Measurements from ENCODE around the gene PRDM7.

PRDM7 gene

DNA sequence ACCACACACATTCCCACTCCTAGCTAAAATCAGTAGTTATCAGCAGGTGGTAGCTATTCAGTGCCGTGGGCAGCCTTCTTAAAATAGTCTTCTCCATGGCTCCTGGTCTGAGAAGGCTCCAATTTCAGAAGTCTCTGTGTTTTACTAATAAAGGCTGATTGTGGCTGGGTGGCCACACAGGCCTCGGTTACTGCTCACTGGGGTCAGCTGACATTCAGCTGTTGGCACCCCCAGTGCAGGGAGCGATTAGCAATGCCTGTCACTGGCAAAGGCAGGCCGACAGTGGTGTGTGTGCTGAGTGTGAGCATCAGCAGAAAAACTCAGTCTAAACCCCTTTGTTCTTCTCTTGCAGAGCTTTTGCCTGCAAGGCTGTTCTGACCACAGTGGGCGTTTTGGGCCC lies 41.2 kb downstream of the PRDM7 start:
- DNase-seq (ENCODE audit: low read depth), result no peak

DNA sequence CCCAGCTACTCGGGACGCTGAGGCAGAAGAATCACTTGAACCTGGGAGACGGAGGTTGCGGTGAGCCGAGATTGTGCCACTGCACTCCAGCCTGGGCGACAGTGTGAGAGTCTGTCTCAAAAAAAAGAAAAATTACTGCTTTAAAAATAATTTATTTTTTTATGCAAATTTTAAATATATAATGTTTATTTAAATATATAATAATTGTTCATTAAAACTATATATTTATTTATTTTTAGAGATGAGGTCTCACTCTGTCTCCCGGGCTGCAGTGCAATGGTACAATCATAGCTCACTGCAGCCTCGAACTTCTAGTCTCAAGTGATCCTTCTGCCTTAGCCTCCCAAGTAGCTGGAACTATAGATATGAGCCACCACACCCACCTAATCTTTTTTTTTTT lies 42.6 kb downstream of the PRDM7 start:
- no peak for DNase-seq (ENCODE audit: low read depth)

DNA sequence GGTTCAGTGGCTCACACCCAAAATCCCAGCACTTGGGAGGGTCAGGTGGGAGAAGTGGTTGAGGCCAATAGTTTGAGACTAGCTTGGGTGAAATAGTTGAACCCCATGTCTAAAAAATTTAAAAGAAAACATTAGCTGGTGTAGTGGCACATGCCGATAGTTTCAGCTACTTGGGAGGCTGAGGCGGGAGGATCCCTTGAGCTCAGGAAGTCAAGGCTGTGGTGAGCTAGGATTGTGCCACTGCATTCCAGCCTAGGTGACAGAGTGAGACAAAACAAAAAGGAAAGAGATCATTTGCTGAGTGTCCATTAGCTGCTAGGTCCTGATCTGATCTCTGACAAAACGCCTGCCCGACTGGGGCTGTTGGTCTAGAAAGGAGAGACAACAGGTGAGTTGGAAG lies 43.7 kb downstream of the PRDM7 start:
- DNase-seq (ENCODE audit: low read depth), result no peak

DNA sequence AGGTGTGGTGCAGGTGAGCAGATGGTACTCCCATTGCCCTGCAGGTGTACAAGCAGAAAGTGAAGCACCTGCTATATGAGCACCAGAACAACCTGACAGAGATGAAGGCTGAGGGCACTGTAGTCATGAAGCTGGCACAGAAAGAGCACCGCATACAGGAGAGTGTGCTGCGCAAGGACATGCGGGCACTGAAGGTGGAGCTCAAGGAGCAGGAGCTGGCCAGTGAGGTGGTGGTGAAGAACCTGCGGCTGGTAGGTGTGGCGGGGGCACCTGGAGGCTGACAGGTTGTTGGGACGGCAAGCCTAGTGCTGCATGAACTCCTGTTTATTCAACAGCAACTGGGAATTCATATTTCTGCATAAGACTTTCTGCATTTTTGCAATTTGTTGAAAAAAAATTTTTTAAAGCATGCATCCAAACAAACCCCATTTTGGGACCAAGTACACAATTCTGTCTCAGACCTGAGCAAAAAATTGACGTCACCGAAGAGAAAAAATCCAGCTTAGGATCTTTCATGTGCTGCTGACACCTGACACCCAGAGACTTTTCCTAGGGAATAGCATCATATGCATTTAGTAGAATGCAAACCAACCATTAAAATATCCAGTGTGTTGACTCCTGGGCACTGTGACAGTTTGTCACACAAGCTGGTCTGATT lies 44.3 kb downstream of the PRDM7 start:
- no peak for DNase-seq (ENCODE audit: low read depth)

DNA sequence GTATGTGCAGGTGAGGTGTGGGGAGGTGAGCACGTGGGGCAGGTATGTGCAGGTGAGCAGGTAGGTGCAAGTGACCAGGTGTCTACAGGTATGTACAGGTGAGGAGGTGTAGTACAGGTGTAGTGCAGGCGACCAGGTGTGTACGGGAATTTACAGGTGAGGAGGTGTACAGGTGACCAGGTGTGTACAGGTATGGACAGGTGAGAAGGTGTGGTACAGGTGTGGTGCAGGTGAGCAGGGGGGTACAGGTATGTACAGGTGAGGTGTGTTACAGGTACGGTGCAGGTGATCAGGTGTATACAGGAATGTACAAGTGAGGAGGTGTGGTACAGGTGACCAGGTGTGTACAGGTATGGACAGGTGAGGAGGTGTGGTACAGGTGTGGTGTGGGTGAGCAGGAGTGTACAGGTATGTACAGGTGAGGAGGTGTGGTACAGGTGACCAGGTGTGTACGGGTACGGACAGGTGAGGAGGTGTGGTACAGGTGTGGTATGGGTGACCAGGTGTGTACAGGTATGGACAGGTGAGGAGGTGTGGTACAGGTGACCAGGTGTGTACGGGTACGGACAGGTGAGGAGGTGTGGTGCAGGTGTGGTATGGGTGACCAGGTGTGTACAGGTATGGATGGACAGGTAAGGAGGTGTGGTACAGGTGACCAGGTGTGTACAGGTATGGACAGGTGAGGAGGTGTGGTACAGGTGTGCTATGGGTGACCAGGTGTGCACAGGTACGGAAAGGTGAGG lies 45.0 kb downstream of the PRDM7 start:
- DNase-seq (ENCODE audit: low read depth), result no peak

DNA sequence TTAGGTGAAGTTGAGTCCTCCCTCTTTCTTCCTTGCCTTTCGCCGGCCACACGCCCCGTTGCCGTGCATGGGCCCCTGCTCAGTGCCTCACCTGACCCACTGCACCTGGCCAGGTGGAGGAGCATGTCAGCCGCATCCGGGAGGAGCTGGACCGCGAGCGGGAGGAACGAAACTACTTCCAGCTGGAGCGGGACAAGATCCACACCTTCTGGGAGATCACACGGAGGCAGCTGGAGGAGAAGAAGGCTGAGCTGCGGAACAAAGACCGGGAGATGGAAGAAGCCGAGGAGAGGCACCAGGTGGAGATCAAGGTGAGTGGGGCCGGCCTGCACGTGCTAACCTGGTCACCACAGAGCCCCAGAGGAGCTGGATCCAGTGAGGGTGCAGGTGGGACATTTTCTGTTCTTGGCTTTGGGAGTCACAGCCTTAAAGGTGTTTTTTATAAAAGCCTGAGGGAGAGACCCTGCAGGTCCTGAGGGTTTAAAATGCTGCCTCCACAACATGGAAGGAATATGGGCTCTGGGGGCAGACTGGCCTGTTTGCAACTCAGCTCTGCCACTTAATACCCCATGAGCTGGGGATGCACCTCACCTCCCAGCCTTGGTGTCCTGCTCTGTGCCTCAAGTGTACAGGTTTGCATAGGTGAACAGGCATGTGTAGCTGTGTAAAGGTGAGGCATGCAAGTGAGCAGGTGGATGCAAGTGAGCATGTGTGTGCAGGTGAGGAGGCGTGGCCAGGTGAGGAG lies 45.8 kb downstream of the PRDM7 start:
- no peak for DNase-seq (ENCODE audit: low read depth)

DNA sequence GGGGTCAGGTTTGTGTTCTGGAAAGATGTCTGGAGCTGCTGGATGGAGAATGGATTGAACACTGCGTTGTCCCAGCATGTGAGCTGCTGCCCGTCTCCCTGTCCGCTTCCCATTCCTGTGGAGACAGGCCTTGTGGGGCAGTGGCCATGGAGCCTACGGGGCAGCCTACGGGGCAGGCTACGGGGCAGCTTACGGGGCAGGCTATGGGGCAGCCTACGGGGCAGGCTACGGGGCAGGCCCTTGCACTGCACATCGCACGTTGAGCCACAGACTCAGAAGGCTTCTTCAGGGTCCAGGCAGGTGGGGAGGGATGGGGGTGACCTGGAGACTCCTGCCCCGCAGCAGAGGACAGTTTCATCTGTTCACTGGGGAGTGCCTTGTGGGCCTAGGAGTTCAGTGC lies 48.1 kb downstream of the PRDM7 start:
- DNase-seq (ENCODE audit: low read depth), result no peak

DNA sequence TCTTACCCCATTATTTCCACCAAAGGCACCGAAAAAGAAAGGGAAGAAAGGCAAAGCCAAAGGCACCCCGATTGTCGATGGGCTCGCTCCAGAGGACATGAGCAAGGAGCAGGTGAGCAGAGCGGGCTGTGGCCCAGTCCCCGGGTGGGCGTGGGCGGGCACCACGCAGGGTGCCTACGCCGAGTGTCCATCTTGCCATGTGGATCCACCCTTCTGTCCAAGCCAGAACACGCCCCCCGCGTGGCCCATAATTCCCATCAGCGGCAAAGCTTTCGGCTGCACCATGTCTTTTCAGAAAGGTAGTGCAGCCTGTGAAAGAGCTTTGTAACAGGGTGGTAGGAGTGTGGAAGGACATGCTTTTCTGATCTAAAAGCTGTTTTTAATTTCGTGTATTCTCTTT lies 49.5 kb downstream of the PRDM7 start:
- DNase-seq (ENCODE audit: low read depth), result no peak

DNA sequence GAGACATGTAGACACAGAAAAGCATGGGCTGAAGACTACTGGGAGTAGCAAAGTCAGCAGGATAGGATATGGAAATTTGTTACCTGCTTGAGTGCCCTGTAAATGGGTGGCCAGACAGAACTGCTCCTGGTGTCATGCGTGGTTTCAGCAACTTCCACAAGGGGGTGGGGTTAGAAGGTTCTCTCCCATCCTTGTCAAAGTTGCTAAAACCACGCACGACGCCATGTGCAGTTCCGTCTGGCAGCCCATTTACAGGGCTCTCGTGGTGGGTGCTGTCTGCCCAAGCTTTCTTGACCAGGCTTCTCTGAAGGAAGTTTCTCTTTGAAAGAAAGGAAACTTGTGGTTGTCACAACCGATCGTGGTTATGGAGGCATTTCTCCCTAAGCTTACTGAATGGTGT lies 51.0 kb downstream of the PRDM7 start:
- no peak for DNase-seq (ENCODE audit: low read depth)

DNA sequence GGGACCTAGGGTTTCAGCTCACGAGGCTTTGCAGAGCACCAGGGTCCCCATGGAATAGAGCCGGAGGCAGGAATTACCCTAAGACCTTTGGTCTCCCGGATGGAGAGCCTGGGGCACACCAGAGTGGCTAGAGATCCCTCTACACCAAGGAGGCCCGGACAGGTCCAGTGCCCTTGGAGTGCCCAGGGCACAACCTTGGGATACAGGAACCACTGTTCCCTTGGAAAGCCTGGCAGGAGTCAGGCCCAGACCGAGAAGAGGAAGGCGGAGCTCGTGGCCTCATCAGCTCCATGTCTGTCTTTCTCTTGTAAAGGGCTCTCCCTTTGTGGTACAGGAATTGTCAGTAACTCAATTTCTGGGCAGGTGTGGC lies 54.1 kb downstream of the PRDM7 start:
- no peak for DNase-seq (ENCODE audit: low read depth)

DNA sequence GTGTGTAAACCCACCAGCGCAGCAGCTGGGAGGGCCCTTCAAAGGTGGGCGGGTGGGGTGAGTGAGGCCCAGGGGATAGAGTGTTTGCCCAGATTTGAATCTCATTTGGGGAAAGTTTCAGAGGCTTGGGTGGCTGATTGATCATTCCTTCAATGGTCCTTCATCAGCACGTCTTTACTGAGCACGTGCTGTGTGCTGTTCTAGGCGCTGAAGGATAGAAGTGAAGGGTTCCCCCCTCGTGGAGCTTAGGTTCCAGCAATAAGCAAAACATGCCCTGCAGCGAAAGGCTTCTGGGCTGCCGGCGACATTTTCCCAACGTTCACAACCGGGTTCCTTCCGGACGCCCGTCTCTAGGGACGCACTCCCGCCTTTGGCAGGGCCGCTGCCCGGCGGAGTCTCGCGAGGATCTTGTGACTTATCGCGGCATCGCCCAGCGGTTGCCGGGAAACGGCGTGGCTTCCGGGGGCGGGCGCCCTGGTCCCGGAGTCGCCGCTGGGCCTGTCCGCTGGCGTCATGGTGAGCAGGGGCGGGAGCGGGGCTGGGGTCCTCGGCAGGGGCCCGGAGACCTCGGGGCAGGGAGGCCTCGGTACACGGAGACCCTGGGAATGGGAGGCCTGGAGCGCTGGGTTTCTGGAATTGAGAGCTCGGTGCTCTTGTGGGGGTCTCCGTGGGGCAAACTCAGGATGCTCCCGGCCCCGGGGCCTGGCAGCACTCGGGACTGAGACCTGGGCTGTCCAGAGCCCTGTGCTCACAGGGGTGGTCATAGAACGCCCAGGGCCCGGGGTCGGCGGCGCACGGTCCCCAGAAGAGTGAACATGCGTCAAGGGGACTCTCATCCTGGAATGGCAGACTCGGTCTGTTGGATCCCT lies 54.7 kb downstream of the PRDM7 start:
- DNase-seq (ENCODE audit: low read depth), result peak; percentile 66

DNA sequence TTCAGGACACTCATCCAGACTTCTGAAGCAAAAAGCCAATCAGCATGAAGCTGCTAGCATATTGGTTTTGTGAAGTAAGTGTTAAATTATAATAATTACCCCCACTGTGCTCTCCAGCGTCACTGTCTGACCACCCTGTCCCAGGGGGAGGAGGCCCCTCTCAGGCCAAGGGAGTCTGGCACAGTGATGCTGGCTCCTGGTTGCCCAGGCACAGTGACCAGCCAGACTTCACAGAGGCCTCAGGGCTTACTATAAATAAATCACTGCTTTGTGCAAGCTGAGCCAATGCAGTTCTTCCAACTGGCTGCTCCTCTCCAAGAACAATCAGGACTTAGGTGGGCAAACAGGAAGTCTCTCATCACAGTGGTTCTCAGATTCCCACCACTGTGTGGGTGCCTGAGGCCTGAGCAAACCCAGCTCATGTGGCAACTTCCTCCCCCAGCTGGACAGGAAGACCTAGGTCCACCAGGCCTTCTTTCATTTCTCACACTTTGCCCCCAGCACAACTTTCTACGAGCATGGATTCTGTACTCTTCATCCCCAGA lies 56.2 kb downstream of the PRDM7 start:
- no peak for DNase-seq (ENCODE audit: low read depth)

DNA sequence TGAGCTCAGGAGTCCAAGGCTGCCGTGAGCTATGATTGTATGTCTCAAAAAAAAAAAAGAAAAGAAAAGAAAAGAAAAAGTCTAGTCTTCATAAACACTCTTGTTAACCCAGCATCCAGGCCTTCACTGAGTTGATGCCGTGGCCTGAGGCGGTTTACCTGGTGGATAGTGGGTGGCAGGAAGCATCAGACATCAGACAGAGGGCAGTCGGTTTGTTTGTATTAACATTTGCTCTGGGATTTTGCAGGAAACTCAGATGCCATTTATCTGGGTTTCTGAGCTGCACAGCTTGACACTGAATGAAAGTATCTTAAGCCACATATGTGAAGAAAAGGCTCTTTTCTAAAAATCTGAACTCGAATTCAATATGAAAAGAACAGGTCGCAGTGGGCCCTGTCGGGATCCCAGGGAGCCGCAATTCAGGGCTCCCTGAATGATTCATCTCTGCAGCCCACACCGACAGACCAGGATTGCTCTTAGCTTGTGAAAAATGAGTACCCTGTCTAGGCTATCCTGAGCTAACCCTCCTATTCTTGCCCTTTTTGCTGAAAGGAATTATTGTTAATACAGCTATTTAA lies 56.8 kb downstream of the PRDM7 start:
- DNase-seq (ENCODE audit: low read depth), result no peak

DNA sequence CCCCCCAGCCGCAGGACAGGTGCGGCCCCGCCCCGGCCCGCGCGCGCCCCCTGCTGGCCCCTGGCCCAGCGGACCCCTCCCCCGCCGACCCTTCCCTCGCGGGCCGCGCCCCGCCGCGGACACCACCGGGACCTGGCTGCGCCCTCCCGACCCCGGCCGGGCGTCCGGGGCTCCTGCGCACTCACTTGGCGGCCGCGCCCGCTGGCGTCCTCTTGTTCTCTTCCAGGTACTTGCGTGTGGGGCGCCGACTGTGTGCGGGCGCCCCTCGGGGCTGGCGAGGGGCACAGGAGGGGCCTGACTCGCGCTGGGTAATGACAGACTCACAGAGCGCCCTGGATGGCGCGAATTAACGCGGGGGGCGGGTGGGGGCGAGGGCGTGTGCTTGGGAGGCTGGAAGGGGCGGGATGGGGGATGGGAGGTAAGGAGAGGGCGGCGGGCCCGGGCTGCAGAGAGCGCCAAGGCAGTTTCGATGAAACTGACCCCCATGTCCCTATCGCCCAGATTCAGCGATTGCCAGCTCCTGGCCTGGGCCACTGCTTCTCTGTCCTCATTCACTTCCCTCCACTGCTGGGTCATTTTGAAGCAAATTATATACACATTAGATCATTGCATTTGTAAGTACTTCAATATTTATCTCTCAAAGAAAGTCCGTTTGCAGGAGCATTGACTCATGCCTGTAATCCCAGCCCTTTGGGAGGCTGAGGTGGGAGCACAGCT lies 57.4 kb downstream of the PRDM7 start:
- peak; percentile 25 for DNase-seq (ENCODE audit: low read depth)

DNA sequence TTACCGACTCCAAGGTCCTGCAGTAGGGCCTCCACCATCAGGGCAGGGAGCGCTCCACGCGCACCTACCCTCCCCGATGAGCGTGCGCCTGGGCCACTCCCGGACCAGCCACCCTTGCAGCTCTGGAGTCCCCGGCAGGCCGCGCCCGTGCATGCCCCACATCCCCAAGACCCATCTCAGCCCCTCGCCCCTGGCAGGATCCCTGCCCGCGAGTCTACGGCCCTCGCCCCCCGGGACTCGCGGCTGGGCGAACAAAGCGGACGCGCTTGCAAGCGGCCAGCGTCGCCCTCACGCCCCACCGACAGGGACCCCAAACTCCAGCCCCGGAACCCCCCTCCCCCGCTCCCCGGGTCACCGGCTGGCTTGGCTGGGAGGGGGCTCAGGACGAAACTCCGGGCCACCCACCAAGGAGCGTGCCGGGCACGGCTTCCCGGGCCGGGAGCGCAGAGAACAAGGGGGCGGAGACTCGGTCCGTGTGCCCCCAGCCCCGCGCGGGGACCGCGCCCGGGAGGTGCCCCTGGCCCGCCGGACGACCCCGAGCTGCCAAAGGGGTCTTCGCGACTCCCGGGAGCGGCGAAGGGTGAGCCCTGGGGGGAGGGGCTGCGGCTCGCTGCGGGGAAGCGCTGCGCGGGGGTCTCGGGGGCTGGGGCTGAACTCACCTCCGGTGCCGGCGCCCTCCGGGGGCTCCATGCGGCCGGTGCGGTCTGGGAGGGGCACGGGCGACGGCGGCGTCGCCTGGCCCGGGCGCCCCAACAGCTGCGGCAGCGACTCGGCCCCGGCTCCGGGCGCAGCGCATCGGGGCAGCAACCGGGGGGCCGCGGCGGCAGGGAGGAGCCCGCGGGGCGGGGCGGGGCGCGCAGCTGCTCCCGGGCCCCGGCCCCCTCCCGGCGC lies 58.2 kb downstream of the PRDM7 start, which contains the start of gene DBNDD1:
Gene DBNDD1, minus strand, starts transcription at position 805 of the 891 bp plus-strand sequence. Its CDS starts 115 bp downstream, at position 690.
- no peak for DNase-seq (ENCODE audit: low read depth)

DNA sequence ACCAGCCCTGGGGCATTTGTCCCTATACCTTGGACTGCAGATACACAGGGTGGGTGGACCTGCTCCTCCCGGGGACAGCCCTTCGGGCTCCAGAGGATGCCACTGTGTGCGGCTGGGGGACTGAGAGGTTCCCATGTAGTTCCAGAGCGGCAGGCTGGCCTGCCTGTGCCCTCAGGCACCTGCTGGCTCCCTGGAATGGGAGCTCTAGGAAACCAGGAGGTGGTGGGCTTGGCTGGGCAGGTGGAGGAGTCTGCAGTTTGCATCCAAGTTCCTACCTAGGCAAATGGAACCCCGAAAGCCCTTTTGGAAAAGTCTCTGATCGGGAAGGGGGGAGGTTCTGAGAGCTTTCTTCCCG lies 58.9 kb downstream of the PRDM7 start:
- no peak for DNase-seq (ENCODE audit: low read depth)

DNA sequence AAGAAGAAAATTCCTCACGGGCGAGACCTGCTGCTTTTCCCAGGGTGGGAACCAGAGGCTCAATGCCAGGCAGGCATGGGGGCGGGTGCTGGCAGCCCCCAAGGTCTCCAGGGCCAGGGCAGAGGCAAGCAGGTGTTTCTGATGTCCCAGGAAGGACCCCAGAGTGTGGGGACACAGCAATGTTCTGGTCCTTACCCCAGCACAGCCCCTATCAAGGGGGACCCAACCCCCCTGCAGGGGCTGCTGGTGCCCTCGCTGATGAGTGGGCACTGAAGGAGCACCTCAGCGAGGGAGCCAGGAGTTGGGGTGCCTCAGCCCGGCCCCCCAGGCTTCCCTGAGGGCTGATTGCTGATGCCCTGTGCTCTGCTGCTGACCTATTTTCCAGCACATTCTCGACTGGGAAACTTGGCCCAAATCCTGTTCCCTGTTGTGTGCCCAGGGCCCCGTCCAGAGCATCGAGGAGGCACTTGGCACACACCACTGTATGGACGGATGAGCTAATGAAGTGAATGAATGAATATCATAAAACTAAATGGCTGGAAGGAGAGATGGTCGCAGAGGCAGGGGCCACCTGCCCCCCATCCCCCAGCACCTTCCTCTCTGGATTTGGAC lies 60.7 kb downstream of the PRDM7 start:
- no peak for DNase-seq (ENCODE audit: low read depth)

DNA sequence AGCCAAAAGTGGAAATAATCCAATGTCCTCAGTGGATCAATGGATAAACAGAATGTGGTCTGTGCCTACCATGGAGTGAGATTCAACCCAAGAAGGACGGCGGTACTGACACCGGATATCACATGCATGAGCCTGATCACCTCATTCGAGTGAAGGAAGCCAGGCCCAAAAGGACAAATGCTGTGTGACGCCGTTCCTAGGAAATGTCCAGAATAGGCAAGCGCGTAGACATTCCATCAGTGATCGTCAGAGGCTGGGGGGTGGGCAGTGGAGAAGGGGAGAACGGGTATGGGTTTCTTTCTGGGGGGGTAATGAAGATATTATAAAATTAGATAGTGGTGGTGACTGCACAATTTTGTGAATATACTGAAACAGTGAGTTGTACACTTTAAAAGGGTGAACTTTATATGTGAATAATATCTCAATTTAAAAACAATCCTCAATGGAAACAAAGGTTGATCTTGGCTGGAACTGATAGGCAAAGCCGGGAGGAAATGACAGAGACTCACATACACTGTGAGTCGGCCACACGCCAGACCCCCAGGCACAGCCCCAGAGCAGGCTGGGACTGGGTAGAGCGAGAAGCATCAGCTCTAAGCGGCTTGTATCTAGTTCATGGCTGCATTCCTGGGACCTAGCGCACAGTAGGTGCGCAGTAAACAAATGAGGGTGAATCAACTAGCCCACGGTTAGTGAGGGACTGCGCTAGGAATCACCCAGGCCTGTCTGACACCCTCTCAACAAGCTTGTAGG lies 61.4 kb downstream of the PRDM7 start:
- DNase-seq (ENCODE audit: low read depth), result no peak
